Islet precursor cell (in vitro differentiated cells): ENCODE results near the gene KCNMA1.
A peak's percentile ranks its signal among the peaks of the same experiment; 100 is the strongest.
"Not testable (repeated sequence)": the region's sequence is repeated elsewhere in the genome, so short reads cannot be mapped to it uniquely, and the experiment has no call there.

ENCODE experiments used
- DNase-seq: peaks from one replicate; pipeline ENCODE4 v3.0.0-alpha.2; 2018

Gene KCNMA1

GRCh38 chr10:77409697-77410471, 227.7 kb downstream of the KCNMA1 start:
- DNase-seq: no peak

- no peak for DNase-seq
Observed at GRCh38 chr10:77408259-77408658, 229.3 kb downstream of the KCNMA1 start.

DNA sequence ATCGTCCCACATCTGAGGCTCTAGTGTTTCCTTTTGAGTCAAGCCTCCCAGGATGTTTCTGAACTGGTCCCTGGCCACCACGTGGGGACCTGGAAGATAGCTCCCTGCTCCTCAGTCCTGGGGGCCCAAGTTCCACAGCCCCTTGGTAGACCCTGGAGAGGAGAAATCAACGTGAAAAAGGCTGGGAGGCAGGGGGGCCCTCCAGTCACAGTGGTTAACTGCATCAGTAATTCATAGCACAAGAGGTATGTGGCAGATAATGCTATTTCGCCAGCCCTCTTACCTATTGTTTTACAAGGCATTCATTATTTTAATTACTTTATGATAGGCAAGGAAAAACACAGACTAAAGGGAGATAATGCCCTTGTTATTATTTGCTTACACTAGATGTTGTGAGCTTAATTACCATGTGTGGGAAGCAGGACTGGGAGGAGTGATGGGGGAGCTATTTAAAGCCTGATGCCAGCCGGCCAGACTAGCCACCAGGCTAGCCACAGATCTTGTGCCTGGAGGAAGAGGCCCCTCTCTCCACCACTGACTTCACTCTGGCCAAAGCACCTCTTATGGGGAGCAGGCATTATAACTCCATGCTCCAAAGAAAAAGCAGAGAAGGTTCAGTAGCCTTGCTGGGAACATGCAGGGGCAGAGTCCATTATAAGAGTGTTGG, 230.7 kb downstream of the KCNMA1 start:
- DNase-seq: no peak

GRCh38 chr10:77405771-77406241, 231.8 kb downstream of the KCNMA1 start:
- peak; percentile 96 for DNase-seq

DNA sequence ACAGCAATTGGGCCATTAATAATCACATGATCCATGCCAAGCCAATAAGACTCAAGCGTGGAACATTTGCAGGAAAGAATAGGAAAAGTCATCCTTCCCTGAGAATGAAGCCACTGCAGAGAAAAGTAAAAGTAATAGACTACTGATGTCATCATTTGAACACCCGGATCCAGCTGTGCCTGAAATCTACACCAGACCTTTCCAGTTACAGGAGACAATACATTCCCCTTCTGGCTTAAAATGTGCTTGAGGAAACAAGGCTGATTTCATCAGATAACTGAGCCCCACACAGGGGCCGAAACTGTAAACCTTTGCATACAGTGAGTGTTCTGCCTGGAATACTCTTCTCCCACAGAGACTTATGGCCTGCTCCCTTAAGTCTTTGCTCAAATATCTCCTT, 232.8 kb downstream of the KCNMA1 start:
- DNase-seq: no peak

DNA sequence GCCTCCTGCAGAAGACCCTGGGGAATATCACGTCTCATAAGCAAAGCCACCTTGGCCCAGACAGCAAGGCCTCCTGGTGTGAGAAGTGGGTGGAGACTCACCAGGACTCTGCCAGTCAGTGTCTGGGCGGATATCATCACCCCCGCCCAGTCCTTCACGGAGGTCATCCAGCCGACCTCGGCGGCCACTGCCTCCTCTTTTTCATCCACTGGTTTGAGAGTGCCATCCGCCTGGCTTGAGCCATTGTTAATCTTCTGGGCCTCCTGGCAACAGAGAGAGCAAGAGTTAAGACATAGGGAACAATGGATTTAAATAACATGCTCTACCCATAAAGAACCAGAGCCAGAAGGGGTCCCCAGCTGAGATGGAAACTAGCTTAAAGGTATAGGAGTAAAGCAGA, 233.8 kb downstream of the KCNMA1 start:
- DNase-seq: no peak

DNA sequence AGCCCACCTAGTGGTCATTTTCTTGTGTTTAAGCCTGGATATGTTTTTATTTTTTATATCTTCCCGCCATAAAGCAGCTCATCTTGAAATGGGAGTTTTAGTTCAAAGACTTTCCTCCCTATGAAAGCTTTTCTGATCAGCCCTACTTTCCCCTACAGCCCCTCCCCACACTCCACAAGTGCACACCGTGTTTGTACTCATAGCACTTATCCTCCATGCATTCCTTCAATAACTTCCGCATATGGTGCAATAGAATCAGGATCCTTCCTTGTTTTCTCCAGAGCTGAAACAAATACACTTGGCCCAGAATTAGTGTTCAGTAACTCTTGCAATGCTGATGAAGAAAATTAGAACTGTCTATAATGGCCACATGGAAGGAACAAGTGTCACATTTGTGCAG, 235.9 kb downstream of the KCNMA1 start:
- no peak for DNase-seq

GRCh38 chr10:77400033-77400432, 237.6 kb downstream of the KCNMA1 start:
- DNase-seq: no peak

DNA sequence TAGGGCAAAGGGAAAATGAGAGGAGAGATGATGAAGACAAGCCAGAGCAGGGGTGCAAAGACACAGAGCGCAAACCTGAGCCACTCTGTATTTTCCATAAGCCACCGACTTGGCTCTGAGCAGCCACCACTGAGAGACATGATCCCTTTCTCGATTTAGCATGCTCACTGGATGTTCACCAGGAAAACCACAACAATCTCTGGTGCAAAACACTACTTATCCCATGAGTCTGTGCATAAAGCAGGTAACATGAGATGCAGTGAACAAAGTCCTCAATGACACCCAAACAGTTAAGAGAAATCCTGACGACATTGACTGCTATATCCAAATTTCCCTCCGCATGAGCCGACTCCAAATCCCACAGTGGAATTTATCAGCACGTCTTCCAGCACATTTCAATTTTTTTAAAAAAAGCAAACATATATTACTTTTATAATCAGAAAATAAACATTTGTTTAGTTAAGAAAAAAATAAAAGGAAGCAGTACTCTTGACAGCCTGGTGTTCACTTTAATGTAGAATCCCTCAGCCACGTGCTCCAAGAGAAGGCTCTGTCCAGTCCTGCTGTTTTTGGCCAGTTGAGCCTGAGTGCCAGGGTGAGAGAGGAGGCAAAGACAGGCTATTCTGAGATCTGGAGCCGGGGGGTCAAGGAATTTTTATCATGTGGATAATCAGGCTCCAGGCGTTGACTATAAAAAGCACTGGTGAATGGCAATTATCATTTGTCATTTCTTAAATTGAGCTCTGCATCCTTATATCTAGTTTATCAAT, 238.4 kb downstream of the KCNMA1 start:
- DNase-seq: no peak

- DNase-seq: no peak
Observed at GRCh38 chr10:77398558-77398957, 239.1 kb downstream of the KCNMA1 start.

DNA sequence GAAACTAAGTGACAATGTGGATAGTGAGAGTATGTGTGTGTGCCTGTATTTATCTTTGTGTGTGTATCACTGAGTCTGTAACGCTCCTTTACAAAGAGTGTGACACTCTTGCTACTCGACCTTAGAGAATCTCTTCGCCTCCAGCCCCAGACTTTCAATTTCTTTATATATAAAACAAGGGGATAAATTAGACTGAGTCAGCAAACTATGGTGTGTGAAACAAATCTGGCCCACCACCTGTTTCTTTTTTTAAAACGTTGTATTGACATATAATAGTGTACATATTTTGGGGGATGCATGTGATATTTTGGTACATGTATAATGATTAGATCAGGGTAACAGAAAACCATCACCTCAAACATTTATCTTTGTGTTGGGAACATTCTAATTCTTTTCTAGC, 240.5 kb downstream of the KCNMA1 start:
- DNase-seq: no peak

DNA sequence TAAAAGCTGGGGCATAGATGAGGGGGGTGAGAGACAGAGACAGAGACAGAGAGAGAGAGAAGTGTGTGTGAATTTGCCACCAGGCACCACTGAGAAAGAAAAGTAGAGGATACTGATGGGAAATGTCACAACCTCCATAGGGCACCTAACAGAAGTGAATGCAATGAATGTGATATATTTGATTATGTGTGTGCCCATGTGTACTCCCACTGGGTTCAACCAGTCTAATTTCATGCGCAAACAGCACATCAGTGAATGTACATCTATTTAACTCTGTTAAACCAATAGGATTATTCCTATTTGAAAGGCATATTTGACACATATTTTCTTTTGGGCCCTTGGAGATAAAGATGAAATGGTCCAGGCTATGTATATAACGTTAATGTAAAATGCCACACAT, 241.3 kb downstream of the KCNMA1 start:
- no peak for DNase-seq

DNA sequence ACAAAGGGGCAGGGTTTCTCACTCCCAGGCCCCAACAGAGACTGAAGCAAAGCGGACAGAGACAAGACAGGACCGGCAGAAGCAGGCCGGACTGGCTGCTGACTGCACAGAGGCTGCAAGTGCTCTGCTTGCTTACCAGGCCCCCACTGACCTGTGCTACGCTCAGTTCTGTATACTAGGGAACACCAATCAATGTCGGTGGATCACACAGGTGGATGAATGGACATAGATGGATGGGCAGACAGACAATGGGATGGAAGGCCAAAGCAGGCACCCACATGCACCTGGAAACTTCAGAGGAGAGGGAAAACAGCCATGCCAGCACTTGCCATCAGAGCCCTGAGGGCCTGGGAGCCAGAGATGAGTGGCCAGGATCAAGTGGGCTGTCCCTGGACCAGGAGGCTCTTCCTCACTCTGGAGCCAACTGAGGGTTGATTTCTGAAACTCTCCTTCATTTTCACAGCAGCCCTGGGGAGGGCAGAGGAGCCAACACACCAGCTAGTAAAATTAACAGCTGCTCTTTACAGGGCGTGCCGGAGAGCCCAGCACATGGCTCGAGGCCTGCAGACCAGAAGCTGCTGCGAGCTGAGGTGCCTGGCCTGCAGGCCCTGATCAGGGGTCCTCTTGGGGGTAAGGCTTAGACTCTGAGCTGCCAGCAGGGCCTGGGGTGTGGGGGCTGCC, 243.6 kb downstream of the KCNMA1 start:
- no peak for DNase-seq

DNA sequence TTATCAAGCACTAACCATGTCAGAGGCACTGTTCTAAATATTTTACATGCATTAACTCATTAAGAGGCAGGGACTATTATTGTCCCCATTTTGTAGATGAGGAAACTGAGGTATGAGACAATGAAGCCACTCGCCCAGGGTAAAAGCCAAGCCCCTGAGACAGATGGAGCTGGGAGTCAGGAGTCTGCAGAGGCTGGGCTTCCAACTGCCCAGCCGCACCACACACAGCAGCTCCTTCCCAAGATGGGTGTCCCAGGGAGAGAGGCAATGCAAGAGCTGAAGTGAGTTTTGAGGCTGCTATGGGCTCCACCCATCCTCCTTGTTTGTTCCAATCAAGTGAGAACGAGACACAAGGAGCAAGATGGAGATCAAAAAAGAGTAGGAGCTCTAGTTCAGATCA, 244.2 kb downstream of the KCNMA1 start:
- DNase-seq: no peak

DNA sequence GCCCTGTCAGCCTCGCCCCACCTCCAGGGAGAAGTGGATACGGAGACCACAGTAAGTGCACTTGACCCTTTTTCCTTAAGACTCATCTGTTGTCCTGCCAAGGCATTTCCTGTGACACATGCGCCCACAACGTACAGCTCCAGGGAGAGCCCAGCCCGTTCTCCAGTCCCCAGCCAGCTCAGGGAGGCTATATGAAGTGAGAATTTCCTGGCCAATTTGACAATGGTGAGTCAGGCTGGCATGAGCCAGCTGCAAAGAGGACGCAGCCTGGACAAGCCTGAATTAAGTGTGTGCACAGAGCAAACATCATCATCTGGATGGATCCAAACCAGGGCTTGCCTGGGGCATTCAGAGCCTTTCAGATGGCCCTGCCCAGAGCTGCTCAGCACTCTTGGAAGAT, 244.8 kb downstream of the KCNMA1 start:
- peak; percentile 90 for DNase-seq

DNA sequence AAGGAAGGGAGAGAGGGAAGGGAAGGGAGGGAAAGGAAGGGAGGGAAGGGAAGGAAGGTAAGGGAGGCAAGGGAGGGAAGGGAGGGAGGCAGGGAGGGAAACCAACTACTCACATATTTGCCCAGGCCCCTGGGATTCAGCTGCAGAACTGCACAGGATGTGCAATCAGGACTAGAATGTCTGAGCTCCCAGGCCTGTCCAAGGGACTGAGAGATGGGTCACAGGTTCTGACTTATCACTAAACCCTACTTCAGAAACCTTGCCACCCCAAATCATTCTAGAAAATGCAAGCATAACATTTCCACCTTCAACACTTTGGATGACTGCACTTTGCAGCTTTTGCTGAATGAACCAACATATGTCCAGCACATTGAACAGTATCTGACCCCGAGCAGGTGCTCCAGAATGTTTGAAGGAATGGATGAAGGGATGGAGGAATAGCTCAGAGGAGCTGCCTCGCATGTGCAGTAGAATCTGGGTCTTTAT, 245.3 kb downstream of the KCNMA1 start:
- no peak for DNase-seq

- DNase-seq: peak; percentile 93
Observed at GRCh38 chr10:77391605-77392235, 245.9 kb downstream of the KCNMA1 start.

GRCh38 chr10:77390481-77390891, 247.1 kb downstream of the KCNMA1 start:
- peak; percentile 77 for DNase-seq

GRCh38 chr10:77388571-77389100, 249.0 kb downstream of the KCNMA1 start:
- no peak for DNase-seq

DNA sequence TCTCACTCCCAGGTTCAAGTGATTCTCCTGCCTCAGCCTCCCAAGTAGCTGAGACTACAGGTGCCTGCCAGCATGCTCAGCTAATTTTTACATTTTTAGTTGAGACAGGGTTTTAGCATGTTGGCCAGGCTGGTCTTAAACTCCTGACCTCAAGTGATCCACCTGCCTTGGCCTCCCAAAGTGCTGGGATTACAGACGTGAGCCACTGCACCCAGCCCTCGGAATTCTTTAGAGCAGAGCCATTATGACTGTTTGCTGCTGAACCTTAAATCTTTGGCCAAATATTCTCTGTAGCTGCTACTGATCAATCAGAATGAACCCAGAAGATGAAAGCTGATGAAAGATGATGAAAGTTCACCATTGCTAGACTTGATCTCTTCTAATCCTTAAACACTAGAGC, 249.9 kb downstream of the KCNMA1 start:
- not testable (repeated sequence) for DNase-seq

DNA sequence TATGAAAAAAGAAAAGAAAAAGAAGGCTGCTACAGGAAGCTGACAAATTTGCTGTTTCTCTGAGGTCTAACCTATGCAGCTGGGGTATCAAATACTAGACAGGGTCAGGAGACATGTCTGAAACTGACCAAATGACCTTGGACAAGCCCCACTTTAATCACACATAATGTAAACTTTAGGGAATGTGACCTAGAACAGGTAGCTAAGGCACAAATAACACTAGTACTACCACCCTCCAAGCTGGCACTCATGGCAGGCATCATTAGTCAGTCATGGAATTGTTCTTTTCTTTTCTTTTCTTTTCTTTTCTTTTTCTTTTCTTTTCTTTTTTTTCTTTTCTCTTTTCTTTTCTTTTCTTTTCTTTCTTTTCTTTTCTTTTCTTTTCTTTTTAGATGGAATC, 250.4 kb downstream of the KCNMA1 start:
- DNase-seq: no peak

GRCh38 chr10:77386838-77387237, 250.8 kb downstream of the KCNMA1 start:
- no peak for DNase-seq
